Hepatocyte (in vitro differentiated cells): ENCODE data around the gene SAMD7. TPM values are rescaled to one million over a fixed set of nuclear protein-coding genes. Genes with fewer than 3 reads are reported as not detected.

Source experiments
- DNase-seq: peaks from one replicate; pipeline ENCODE4 v3.0.0-alpha.2; 2016; ENCODE audit warnings: low spot score
- H2AFZ ChIP-seq: fragments of 200-600 bp; sonication (generic); 2 replicates; pipeline ENCODE4 v1.6.0; 2016; ENCODE audit warnings: antibody characterized with exemption, mild to moderate bottlenecking
- H3K27ac ChIP-seq: fragments of 200-600 bp; sonication (generic); 2 replicates; pipeline ENCODE4 v1.5.1; 2016; ENCODE audit warnings: mild to moderate bottlenecking
- H3K27me3 ChIP-seq: fragments of 200-600 bp; sonication (generic); 2 replicates; pipeline ENCODE4 v1.6.1; 2016
- H3K36me3 ChIP-seq: fragments of 200-600 bp; sonication (generic); replicated peaks from 2 replicates; pipeline ENCODE4 v1.5.1; 2016; ENCODE audit warnings: low read depth; ENCODE audit not compliant: insufficient read depth
- H3K4me1 ChIP-seq: fragments of 200-600 bp; sonication (generic); 2 replicates; pipeline ENCODE4 v1.5.1; 2016; ENCODE audit warnings: mild to moderate bottlenecking, moderate library complexity; ENCODE audit not compliant: insufficient read depth
- H3K4me2 ChIP-seq: fragments of 200-600 bp; sonication (generic); 2 replicates; pipeline ENCODE4 v1.6.0; 2016
- H3K4me3 ChIP-seq: fragments of 200-600 bp; sonication (generic); 2 replicates; pipeline ENCODE4 v1.5.1; 2016; ENCODE audit warnings: mild to moderate bottlenecking
- H3K79me2 ChIP-seq: fragments of 200-600 bp; sonication (generic); 2 replicates; pipeline ENCODE4 v1.6.0; 2017; ENCODE audit warnings: mild to moderate bottlenecking
- H3K9me2 ChIP-seq: fragments of 200-600 bp; sonication (generic); replicated peaks from 2 replicates; pipeline ENCODE4 v1.6.0; 2017; ENCODE audit warnings: mild to moderate bottlenecking; ENCODE audit not compliant: insufficient read depth
- H3K9me3 ChIP-seq: fragments of 200-600 bp; sonication (generic); 2 replicates; pipeline ENCODE4 v1.5.1; 2016; ENCODE audit warnings: low read depth, mild to moderate bottlenecking
- H4K20me1 ChIP-seq: fragments of 200-600 bp; sonication (generic); 2 replicates; pipeline ENCODE4 v1.6.0; 2016; ENCODE audit warnings: mild to moderate bottlenecking; ENCODE audit not compliant: insufficient read depth, poor library complexity, severe bottlenecking
- CTCF ChIP-seq: fragments of 200-600 bp; sonication (generic); IDR thresholded peaks from 2 replicates; pipeline ENCODE4 v1.5.1; 2016; ENCODE audit warnings: antibody characterized with exemption, mild to moderate bottlenecking; ENCODE audit not compliant: poor library complexity
- EZH2 ChIP-seq: fragments of 200-600 bp; sonication (generic); IDR thresholded peaks from 2 replicates; pipeline ENCODE4 v1.6.1; 2016; ENCODE audit warnings: antibody characterized with exemption, mild to moderate bottlenecking, borderline replicate concordance
- EZH2phosphoT487 ChIP-seq: fragments of 200-600 bp; sonication (generic); IDR thresholded peaks from one replicate; pipeline ENCODE4 v1.6.1; 2018; ENCODE audit warnings: antibody characterized with exemption, mild to moderate bottlenecking, low read depth, moderate library complexity; ENCODE audit not compliant: unreplicated experiment, severe bottlenecking
- WGBS: methylation state at CpG from one replicate; pipeline ENCODE4 v1.1.6; 2016; ENCODE audit warnings: low lambda C conversion rate; ENCODE audit errors: missing lambda C conversion rate; 5-methylcytosine and 5-hydroxymethylcytosine counted together
- polyA plus RNA-seq: library from polyadenylated mRNA; unstranded; fragments of >200 nt; fragmentation: Nextera tagmentation; extraction: Ambion mirVana; gene quantifications from 2 replicates; pipeline ENCODE4 v1.2.1, GENCODE V29; 2016
- total RNA-seq: library from RNA; depleted of rRNA; stranded (reverse); fragments of >200 nt; gene quantifications from 2 replicates; pipeline ENCODE4 v1.2.3, GENCODE V29; 2014

SAMD7 gene
- total and polyA plus RNA-seq, 2 experiments from 2014 or later: not detected

DNA sequence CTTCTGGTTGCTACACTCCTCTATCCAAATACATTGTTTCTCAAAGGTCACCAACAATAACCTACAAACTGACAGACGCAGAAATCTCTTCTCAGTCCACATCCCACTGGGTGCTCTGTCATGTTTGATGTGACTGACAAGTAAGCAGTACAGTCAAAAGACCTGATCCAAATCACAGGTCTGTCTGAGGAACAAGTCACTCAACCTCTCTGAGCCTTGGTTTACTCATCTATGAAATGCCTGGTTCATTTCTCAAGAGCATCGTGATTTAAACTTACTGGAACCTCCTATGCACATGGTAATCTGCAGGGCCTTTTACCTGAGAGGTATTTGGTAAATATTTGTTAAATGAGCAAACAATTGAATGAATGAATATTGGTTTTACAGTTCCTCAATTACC, 47.1 kb upstream of the SAMD7 start:
- no peak overlapping the region for H3K27ac ChIP-seq
- TF ChIP-seq CTCF (no peak), EZH2phosphoT487 (no peak)
- H4K20me1 ChIP-seq: no peaks in the 10 kb centered on the region
- H3K27me3 ChIP-seq: no peaks in the 10 kb centered on the region
- H3K9me2 ChIP-seq: no peaks in the 10 kb centered on the region
- H3K79me2 ChIP-seq: peaks cover 5% of the 10 kb centered on the region
- H3K4me1 ChIP-seq: no peaks in the 10 kb centered on the region
- H2AFZ ChIP-seq: no peak overlapping the region
- no peak overlapping the region for H3K4me3 ChIP-seq
- no peaks in the 10 kb centered on the region for H3K9me3 ChIP-seq
- no peak for DNase-seq
- H3K36me3 ChIP-seq: no peaks in the 10 kb centered on the region
- no peak overlapping the region for H3K4me2 ChIP-seq
- WGBS: 86% methylated on average over 2 of the region's 2 CpGs

DNA sequence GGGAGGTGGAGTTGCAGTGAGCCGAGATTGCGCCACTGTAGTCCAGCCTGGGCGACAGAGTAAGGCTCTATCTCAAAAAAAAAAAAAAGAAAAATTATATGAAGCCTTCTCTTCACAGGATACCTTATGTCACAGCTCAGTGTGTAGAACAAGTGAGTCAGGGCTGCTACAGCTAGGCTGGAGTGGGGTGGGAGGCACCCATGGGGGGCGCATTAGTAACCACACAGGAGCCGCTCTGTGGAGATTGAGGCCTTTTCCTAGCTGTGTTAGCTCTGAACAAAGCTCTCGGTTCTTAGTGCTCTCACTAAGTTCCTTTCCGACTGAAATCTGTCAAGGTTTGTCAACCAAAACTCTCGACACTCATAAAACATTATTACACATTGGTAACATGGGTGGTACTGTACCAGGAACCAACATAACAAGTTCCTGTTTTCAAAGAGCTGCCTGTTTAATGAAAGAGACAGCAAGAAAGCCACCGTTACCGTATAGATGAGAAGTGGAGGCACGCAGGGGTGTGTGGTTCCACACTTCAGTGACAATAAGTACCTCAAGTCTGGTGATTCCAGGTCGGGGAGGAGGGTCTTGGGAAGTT, 46.1 kb upstream of the SAMD7 start:
- Histone ChIP-seq H3K9me2 (no peaks in the 10 kb centered on the region), H3K4me3 (no peak overlapping the region), H2AFZ (no peak overlapping the region), H3K79me2 (peaks cover 5% of the 10 kb centered on the region), H4K20me1 (no peaks in the 10 kb centered on the region), H3K27ac (no peak overlapping the region), H3K36me3 (no peaks in the 10 kb centered on the region), H3K4me2 (no peak overlapping the region), H3K9me3 (no peaks in the 10 kb centered on the region), H3K27me3 (no peaks in the 10 kb centered on the region), H3K4me1 (no peaks in the 10 kb centered on the region)
- 88% methylated on average over 12 of the region's 12 CpGs for WGBS
- TF ChIP-seq CTCF: no peak
- no peak for TF ChIP-seq EZH2phosphoT487
- no peak for DNase-seq

- peak overlapping the region; percentile 38 for H3K4me2 ChIP-seq
- H4K20me1 ChIP-seq: no peaks in the 10 kb centered on the region
- peaks cover 5% of the 10 kb centered on the region for H3K79me2 ChIP-seq
- H3K9me2 ChIP-seq: no peaks in the 10 kb centered on the region
- H3K27ac ChIP-seq: no peak overlapping the region
- WGBS: 97% methylated on average over 3 of the region's 3 CpGs
- no peak overlapping the region for H2AFZ ChIP-seq
- H3K4me3 ChIP-seq: no peak overlapping the region
- H3K4me1 ChIP-seq: peaks cover 7% of the 10 kb centered on the region
- H3K9me3 ChIP-seq: no peaks in the 10 kb centered on the region
- DNase-seq: no peak
- no peaks in the 10 kb centered on the region for H3K27me3 ChIP-seq
- TF ChIP-seq EZH2: no peak
- no peak for TF ChIP-seq EZH2phosphoT487
- no peak for TF ChIP-seq CTCF
- no peaks in the 10 kb centered on the region for H3K36me3 ChIP-seq
Observed at GRCh38 chr3:169867584-169868210, 43.7 kb upstream of the SAMD7 start.
